PC-9 (cell line): ENCODE data around the gene ART1. TPM values are rescaled to one million over a fixed set of nuclear protein-coding genes. Genes with fewer than 3 reads are reported as not detected.
"Not testable (repeated sequence)": the region's sequence is repeated elsewhere in the genome, so short reads cannot be mapped to it uniquely, and the experiment has no call there.

Source experiments
- Bru-seq: library from RNA; stranded (reverse); fragments of 400-500 nt; gene quantifications from one replicate; lab custom pipeline; 2021; lab: Mats Ljungman, UMichigan
- BruChase-seq, 2 experiments: library from RNA; stranded (reverse); fragments of 400-500 nt; gene quantifications; one replicate each; lab custom pipeline; 2021; lab: Mats Ljungman, UMichigan
- BruUV-seq: library from RNA; stranded (reverse); fragments of 400-500 nt; replicated peaks from 2 replicates; lab custom pipeline; 2021; lab: Mats Ljungman, UMichigan
- CTCF ChIA-PET: fragments of 300-600 bp; sonication (Branson Sonifier 250); formaldehyde crosslinking; loops from one replicate; lab custom pipeline; 2022; ENCODE audit warnings: antibody characterized with exemption; lab: Charles Lee
- POLR2A ChIA-PET: fragments of 300-600 bp; sonication (Branson Sonifier 250); formaldehyde crosslinking; loops from one replicate; lab custom pipeline; 2022; ENCODE audit warnings: antibody characterized with exemption; ENCODE audit not compliant: unreplicated experiment; lab: Charles Lee
- DNase-seq, 2 experiments: peaks; one replicate each; pipeline versions ENCODE4 v3.0.0 to v3.0.0-alpha.2; 2015 to 2022; ENCODE audit warnings: mixed read lengths in 1 of 2
- H2AFZ ChIP-seq: fragments of 200-600 bp; sonication (generic); 2 replicates; pipeline ENCODE4 v1.8.1; 2017; ENCODE audit warnings: antibody characterized with exemption
- H3F3A ChIP-seq: fragments of 200-600 bp; sonication (generic); 2 replicates; pipeline ENCODE4 v1.8.1; 2017; ENCODE audit warnings: antibody characterized with exemption, mild to moderate bottlenecking, low read depth; ENCODE audit not compliant: insufficient read depth
- H3K27ac ChIP-seq: fragments of 200-600 bp; sonication (generic); 2 replicates; pipeline ENCODE4 v1.6.1; 2016; ENCODE audit warnings: mixed run types
- H3K27me3 ChIP-seq: fragments of 200-600 bp; sonication (generic); 2 replicates; pipeline ENCODE4 v1.6.1; 2016; ENCODE audit warnings: low read depth, mixed run types; ENCODE audit not compliant: insufficient read depth
- H3K36me3 ChIP-seq: fragments of 200-600 bp; sonication (generic); 2 replicates; pipeline ENCODE4 v1.6.1; 2016; ENCODE audit warnings: low read depth, mixed run types
- H3K4me1 ChIP-seq: fragments of 200-600 bp; sonication (generic); replicated peaks from 2 replicates; pipeline ENCODE4 v1.6.1; 2016; ENCODE audit warnings: mixed run types; ENCODE audit not compliant: insufficient read depth
- H3K4me2 ChIP-seq: fragments of 200-600 bp; sonication (generic); 2 replicates; pipeline ENCODE4 v1.6.1; 2017; ENCODE audit warnings: mixed run types
- H3K4me3 ChIP-seq: fragments of 200-600 bp; sonication (generic); 2 replicates; pipeline ENCODE4 v1.6.1; 2016; ENCODE audit warnings: mixed run types
- H3K79me2 ChIP-seq: fragments of 200-600 bp; sonication (generic); 2 replicates; pipeline ENCODE4 v1.6.1; 2017; ENCODE audit warnings: low read depth, mixed run types
- H3K9me2 ChIP-seq: fragments of 200-600 bp; sonication (generic); 2 replicates; pipeline ENCODE4 v1.8.1; 2017; ENCODE audit warnings: mild to moderate bottlenecking; ENCODE audit not compliant: insufficient read depth
- H3K9me3 ChIP-seq: fragments of 200-600 bp; sonication (generic); 2 replicates; pipeline ENCODE4 v1.8.1; 2016; ENCODE audit warnings: low read depth; ENCODE audit not compliant: insufficient read depth
- H4K20me1 ChIP-seq: fragments of 200-600 bp; sonication (generic); 2 replicates; pipeline ENCODE4 v1.8.1; 2017; ENCODE audit not compliant: insufficient read depth
- EZH2 ChIP-seq: fragments of 200-600 bp; sonication (generic); IDR thresholded peaks from 2 replicates; pipeline ENCODE4 v1.8.0; 2017; ENCODE audit warnings: antibody characterized with exemption, low read depth
- intact Hi-C: fragments of 100-400 bp; cut with micrococcal nuclease; formaldehyde crosslinking; loops from one replicate; pipeline ENCODE4 v1.10.0; 2022; ENCODE audit not compliant: unreplicated experiment
- long read RNA-seq: library from polyadenylated mRNA; stranded (forward); transcript quantifications from one replicate; pipeline ENCODE4 v2.0.0, GENCODE V29; 2022
- total RNA-seq: library from RNA; stranded (reverse); gene quantifications from 2 replicates; pipeline ENCODE4 v1.2.3, GENCODE V29; 2021
- TF ChIP-seq, protein P1 (sequence below): fragments of 200-600 bp; sonication (generic); conservative IDR thresholded peaks from 2 replicates; pipeline ENCODE4 v1.6.1; 2017; ENCODE audit warnings: mixed run types, antibody characterized with exemption, mild to moderate bottlenecking, moderate library complexity

Gene ART1, protein sequence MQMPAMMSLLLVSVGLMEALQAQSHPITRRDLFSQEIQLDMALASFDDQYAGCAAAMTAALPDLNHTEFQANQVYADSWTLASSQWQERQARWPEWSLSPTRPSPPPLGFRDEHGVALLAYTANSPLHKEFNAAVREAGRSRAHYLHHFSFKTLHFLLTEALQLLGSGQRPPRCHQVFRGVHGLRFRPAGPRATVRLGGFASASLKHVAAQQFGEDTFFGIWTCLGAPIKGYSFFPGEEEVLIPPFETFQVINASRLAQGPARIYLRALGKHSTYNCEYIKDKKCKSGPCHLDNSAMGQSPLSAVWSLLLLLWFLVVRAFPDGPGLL
- total RNA-seq (not detected in 2 replicates), Bru-seq, nascent RNA (not detected), BruChase-seq, experiment 1, labeled RNA remaining after a 2-hour chase (not detected), BruChase-seq, experiment 2, labeled RNA remaining after a 6-hour chase (not detected)
- long read RNA-seq: 0 reads

DNA sequence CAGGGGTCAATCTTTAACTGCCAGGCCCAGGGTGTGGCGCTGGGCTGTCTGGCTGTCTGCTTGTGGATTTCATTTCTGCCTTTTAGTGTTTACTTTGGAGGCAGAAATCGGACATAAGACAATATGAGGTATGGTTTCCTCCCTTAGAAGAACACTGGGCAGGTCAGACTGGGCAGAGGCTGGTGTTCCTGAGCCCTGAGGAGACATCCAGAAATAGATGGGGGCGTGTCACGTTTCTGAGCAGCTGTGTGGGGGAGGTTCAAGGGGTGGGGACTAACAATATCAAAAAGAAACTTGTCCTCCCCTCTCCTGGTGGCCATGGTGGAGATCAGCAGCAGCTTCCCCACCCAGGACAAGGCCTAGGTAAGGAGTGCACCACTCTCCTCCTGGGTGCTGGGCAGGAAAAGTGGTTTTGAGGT lies at the start of gene ART1:
Gene ART1, plus strand, starts transcription at position 312 of the 419 bp plus-strand sequence. CDS start 14,086 bp downstream, outside the sequence.
- DNase-seq: no peak
- no peaks in the 10 kb centered on the region for H3K9me2 ChIP-seq
- ChIA-PET POLR2A (no interaction called here), CTCF (no interaction called here)
- H3K4me2 ChIP-seq: no peak within 1 kb of the TSS
- no peak within 1 kb of the TSS for H3K4me3 ChIP-seq
- H3K36me3 ChIP-seq: no peaks in the 10 kb centered on the region
- peaks cover 11% of the 10 kb centered on the region for H3K27me3 ChIP-seq
- no peak within 1 kb of the TSS for H2AFZ ChIP-seq
- no peaks in the 10 kb centered on the region; the same call in 1 of the 2 replicates for H3K4me1 ChIP-seq
- no TSS peak for BruUV-seq
- TF ChIP-seq, protein P1, sequence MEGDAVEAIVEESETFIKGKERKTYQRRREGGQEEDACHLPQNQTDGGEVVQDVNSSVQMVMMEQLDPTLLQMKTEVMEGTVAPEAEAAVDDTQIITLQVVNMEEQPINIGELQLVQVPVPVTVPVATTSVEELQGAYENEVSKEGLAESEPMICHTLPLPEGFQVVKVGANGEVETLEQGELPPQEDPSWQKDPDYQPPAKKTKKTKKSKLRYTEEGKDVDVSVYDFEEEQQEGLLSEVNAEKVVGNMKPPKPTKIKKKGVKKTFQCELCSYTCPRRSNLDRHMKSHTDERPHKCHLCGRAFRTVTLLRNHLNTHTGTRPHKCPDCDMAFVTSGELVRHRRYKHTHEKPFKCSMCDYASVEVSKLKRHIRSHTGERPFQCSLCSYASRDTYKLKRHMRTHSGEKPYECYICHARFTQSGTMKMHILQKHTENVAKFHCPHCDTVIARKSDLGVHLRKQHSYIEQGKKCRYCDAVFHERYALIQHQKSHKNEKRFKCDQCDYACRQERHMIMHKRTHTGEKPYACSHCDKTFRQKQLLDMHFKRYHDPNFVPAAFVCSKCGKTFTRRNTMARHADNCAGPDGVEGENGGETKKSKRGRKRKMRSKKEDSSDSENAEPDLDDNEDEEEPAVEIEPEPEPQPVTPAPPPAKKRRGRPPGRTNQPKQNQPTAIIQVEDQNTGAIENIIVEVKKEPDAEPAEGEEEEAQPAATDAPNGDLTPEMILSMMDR: no peak
- no peak for TF ChIP-seq EZH2
- H4K20me1 ChIP-seq: no peaks in the 10 kb centered on the region
- H3K79me2 ChIP-seq: no peaks in the 10 kb centered on the region
- no peak within 1 kb of the TSS for H3K27ac ChIP-seq
- no peaks in the 10 kb centered on the region for H3F3A ChIP-seq
- intact Hi-C loops: no loop called here
- no peaks in the 10 kb centered on the region for H3K9me3 ChIP-seq

DNA sequence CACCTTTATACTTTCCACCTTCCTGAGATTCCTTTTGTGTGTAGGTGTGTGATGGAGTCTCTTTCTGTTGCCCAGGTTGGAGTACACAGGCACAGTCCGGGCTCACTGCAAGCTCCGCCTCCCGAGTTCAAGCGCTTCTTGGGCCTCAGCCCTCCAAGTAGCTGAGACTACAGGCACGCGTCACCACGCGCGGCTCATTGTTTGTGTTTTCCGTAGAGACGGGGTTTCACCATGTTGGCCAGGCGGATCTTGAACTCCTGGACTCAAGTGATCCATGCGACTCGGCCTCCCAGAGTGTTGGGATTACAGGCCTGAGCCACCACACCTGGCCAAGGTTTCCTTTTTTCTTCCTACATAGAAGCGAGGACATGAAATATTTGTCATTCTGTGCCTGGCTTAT lies 47.2 kb upstream of the ART1 start:
- H3K27ac ChIP-seq, H4K20me1 ChIP-seq, H3K4me3 ChIP-seq, H3K9me2 ChIP-seq, intact Hi-C loops, CTCF ChIA-PET, DNase-seq, H3K9me3 ChIP-seq, H3K27me3 ChIP-seq, H3F3A ChIP-seq, H3K79me2 ChIP-seq, BruUV-seq, H2AFZ ChIP-seq, H3K4me1 ChIP-seq, POLR2A ChIA-PET, H3K4me2 ChIP-seq, H3K36me3 ChIP-seq: not testable (repeated sequence)

DNA sequence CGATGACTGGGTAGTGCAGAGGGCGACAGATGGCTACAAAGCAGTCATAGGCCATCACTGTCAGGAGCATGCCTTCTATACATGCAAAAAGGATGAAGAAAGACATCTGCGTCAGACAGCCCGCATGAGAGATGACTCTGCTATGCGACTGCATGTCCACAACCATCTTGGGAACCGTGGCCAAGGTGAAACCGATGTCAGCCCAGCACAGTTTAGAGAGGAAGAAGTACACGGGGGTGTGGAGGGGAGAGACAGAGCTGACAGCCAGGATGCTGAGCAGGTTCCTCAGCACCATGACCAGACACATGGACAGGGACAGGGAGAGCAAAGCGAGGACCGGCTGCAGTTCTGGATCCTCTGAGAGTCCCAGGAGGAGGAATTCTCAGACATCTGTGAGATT lies 44.7 kb upstream of the ART1 start:
- H3K27me3 ChIP-seq, H3K79me2 ChIP-seq, H3K9me3 ChIP-seq, H2AFZ ChIP-seq, H3F3A ChIP-seq, H4K20me1 ChIP-seq, H3K36me3 ChIP-seq, CTCF ChIA-PET, H3K4me1 ChIP-seq, H3K4me3 ChIP-seq, DNase-seq, H3K27ac ChIP-seq, H3K4me2 ChIP-seq, H3K9me2 ChIP-seq, POLR2A ChIA-PET, BruUV-seq: not testable (repeated sequence)
- intact Hi-C loops: loop anchor here (10.0 kb wide), 1 partner anchor 125 kb away; no protein-coding TSS in a partner anchor

DNA sequence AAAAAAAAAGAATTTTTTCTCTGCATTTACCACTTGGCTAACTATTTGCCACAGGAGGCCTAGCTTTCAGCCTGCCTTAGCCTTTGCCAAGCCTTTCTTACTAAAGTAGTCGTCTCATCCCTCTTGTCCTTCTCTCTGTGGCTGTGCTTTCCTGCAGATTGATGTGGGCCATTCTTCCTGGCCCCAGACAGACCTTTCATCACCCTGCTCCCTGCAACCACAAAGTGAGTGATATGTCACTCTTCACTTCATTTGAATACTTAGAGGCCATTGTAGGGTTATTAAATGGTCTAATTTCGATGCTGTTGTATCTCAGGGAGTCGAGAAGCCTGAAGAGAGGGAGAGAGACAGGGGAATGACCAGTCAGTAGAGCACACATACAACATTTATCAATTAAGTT lies 40.8 kb upstream of the ART1 start:
- H2AFZ ChIP-seq: no peak overlapping the region
- no peaks in the 10 kb centered on the region for H4K20me1 ChIP-seq
- intact Hi-C loops: loop anchor here (10.0 kb wide), 1 partner anchor 129 kb away; no protein-coding TSS in a partner anchor
- H3K79me2 ChIP-seq: no peaks in the 10 kb centered on the region
- no peaks in the 10 kb centered on the region for H3K9me2 ChIP-seq
- no peaks in the 10 kb centered on the region for H3K4me1 ChIP-seq
- no peak overlapping the region for H3K4me3 ChIP-seq
- H3K27me3 ChIP-seq: no peaks in the 10 kb centered on the region
- no peaks in the 10 kb centered on the region for H3K9me3 ChIP-seq
- H3F3A ChIP-seq: no peaks in the 10 kb centered on the region
- ChIA-PET POLR2A (no interaction called here), CTCF (no interaction called here)
- DNase-seq: no peak
- no peak overlapping the region for H3K27ac ChIP-seq
- no peaks in the 10 kb centered on the region for H3K36me3 ChIP-seq
- no peak overlapping the region for H3K4me2 ChIP-seq
- BruUV-seq: no TSS peak
- TF ChIP-seq EZH2: no peak
- TF ChIP-seq, protein P1: no peak
